Activated CD8-positive, alpha-beta memory T cell treated with anti-CD3 and anti-CD28 coated beads for 4 hours (primary cell): ENCODE results near the gene HBD.

ENCODE experiments used
- DNase-seq, 2 donors: peaks; one replicate each; pipeline ENCODE4 v3.0.0-alpha.2; 2020; ENCODE audit warnings: low read depth in 2 of 2

HBD gene

GRCh38 chr11:5188201-5188600, 46.1 kb downstream of the HBD start:
- DNase-seq = no peak
